GM12878 (cell line): ENCODE measurements around the gene HK2. TPM values are rescaled to one million over a fixed set of nuclear protein-coding genes. Genes with fewer than 3 reads are reported as not detected.

ENCODE experiments used
- ATAC-seq: fragments of 200-7000 bp; cut with Tn5 transposase; 3 replicates; pipeline ENCODE4 v1.9.1; 2020; ENCODE audit warnings: mild to moderate bottlenecking, moderate library complexity
- BruUV-seq: library from RNA; stranded (reverse); fragments of 400-500 nt; replicated peaks from 2 replicates; lab custom pipeline; 2021; lab: Mats Ljungman, UMichigan
- CTCF ChIA-PET: fragments of 300-600 bp; sonication (Branson Sonifier 250); formaldehyde crosslinking; extraction: SDS; loops from one replicate; lab custom pipeline; 2021; ENCODE audit warnings: inconsistent platforms; lab: Yijun Ruan, JAX
- POLR2A ChIA-PET: fragments of 350-600 bp; formaldehyde crosslinking; extraction: SDS; loops from one replicate; lab custom pipeline; 2021; ENCODE audit warnings: inconsistent platforms; lab: Charles Lee
- RAD21 ChIA-PET: fragments of 300-600 bp; sonication (Branson Sonifier 250); formaldehyde crosslinking; loops from one replicate; lab custom pipeline; 2023; ENCODE audit warnings: antibody characterized with exemption; ENCODE audit not compliant: unreplicated experiment; lab: Charles Lee
- SMC1A ChIA-PET: fragments of 300-600 bp; sonication (Branson Sonifier 250); formaldehyde crosslinking; loops from one replicate; lab custom pipeline; 2023; ENCODE audit not compliant: unreplicated experiment, uncharacterized antibody; lab: Charles Lee
- DNase-seq: peaks from one replicate; pipeline ENCODE4 v3.0.0-alpha.2; 2011; ENCODE audit warnings: low read depth, low spot score
- FAIRE-seq: peaks from 3 replicates; lab custom pipeline; 2011; peaks lifted over from hg19 to GRCh38; lab: Jason Lieb, UNC
- H2AFZ ChIP-seq: 2 replicates; pipeline ENCODE4 v1.6.0; 2011; ENCODE audit warnings: low read depth, low read length, control low read depth; ENCODE audit not compliant: control insufficient read depth
- H3K27ac ChIP-seq: 2 replicates; pipeline ENCODE4 v1.5.1; 2011; ENCODE audit warnings: control low read depth; ENCODE audit not compliant: control insufficient read depth, insufficient read depth
- H3K27me3 ChIP-seq, 2 experiments: replicated peaks in 1 of 2; 2 replicates each; pipeline versions ENCODE4 v1.6.0 to v1.6.1; 2011; ENCODE audit warnings: low read length in 1 of 2; ENCODE audit not compliant: control insufficient read depth in 2 of 2, insufficient read depth in 2 of 2
- H3K36me3 ChIP-seq, 2 experiments: 2 replicates each; pipeline ENCODE4 v1.5.1; 2011; ENCODE audit warnings: low read length in 1 of 2; ENCODE audit not compliant: control insufficient read depth in 2 of 2, insufficient read depth in 2 of 2
- H3K4me1 ChIP-seq: 2 replicates; pipeline ENCODE4 v1.6.1; 2011; ENCODE audit warnings: mild to moderate bottlenecking, low read length, moderate library complexity, mixed read lengths; ENCODE audit not compliant: control insufficient read depth, insufficient read depth
- H3K4me2 ChIP-seq: 2 replicates; pipeline ENCODE4 v1.6.0; 2011; ENCODE audit warnings: control low read depth; ENCODE audit not compliant: control insufficient read depth, insufficient read depth
- H3K4me3 ChIP-seq: fragments of 200-600 bp; sonication (generic); 2 replicates; pipeline ENCODE4 v1.5.1; 2016
- H3K79me2 ChIP-seq: 2 replicates; pipeline ENCODE4 v1.6.0; 2011; ENCODE audit warnings: low read length; ENCODE audit not compliant: control insufficient read depth, insufficient read depth
- H3K9ac ChIP-seq: 2 replicates; pipeline ENCODE4 v1.8.0; 2011; ENCODE audit warnings: low read length, control low read depth, mixed read lengths; ENCODE audit not compliant: control insufficient read depth, insufficient read depth
- H3K9me3 ChIP-seq: replicated peaks from 3 replicates; pipeline ENCODE4 v1.5.1; 2011; ENCODE audit warnings: mild to moderate bottlenecking, low read length; ENCODE audit not compliant: control insufficient read depth, insufficient read depth
- H4K20me1 ChIP-seq: 2 replicates; pipeline ENCODE4 v1.6.0; 2011; ENCODE audit not compliant: control insufficient read depth, insufficient read depth
- CHD4 ChIP-seq: fragments of 200-600 bp; sonication (generic); IDR thresholded peaks from 2 replicates; pipeline ENCODE4 v1.6.1; 2016; ENCODE audit warnings: mild to moderate bottlenecking
- CREM ChIP-seq: IDR thresholded peaks from 2 replicates; pipeline ENCODE4 v1.6.1; 2014; ENCODE audit warnings: antibody characterized with exemption, low read depth
- ESRRA ChIP-seq: IDR thresholded peaks from 2 replicates; pipeline ENCODE4 v1.6.1; 2012; ENCODE audit warnings: mild to moderate bottlenecking, low read length, improper control_type of control experiment
- ETV6 ChIP-seq, 2 experiments: fragments of 450-650 bp in 1 of 2; IDR thresholded peaks in 1 of 2; conservative IDR thresholded peaks in 1 of 2; 2 replicates each; pipeline ENCODE4 v1.6.1; 2014; ENCODE audit warnings: antibody characterized with exemption in 1 of 2, borderline replicate concordance in 1 of 2, low read depth in 1 of 2, mild to moderate bottlenecking in 1 of 2, moderate library complexity in 1 of 2
- FOXK2 ChIP-seq: fragments of 450-650 bp; IDR thresholded peaks from 2 replicates; pipeline ENCODE4 v1.6.1; 2017; ENCODE audit warnings: mild to moderate bottlenecking, moderate library complexity
- FOXM1 ChIP-seq: IDR thresholded peaks from 2 replicates; pipeline ENCODE4 v1.6.1; 2012; ENCODE audit warnings: low read depth, mild to moderate bottlenecking, inconsistent platforms, low read length, moderate library complexity
- HDAC6 ChIP-seq: fragments of 200-600 bp; sonication (generic); IDR thresholded peaks from one replicate; pipeline ENCODE4 v1.8.0; 2017; ENCODE audit warnings: antibody characterized with exemption; ENCODE audit not compliant: unreplicated experiment
- IKZF2 ChIP-seq, 2 experiments: fragments of 450-650 bp; IDR thresholded peaks; 2 replicates each; pipeline ENCODE4 v1.6.1; 2017; ENCODE audit warnings: mild to moderate bottlenecking in 2 of 2, moderate library complexity in 2 of 2
- KAT2A ChIP-seq: conservative IDR thresholded peaks from 2 replicates; pipeline ENCODE4 v1.6.1; 2011; ENCODE audit warnings: low read depth, low read length; ENCODE audit not compliant: control insufficient read depth
- NR2C1 ChIP-seq: fragments of 450-650 bp; IDR thresholded peaks from 2 replicates; pipeline ENCODE4 v1.6.1; 2017; ENCODE audit warnings: antibody characterized with exemption, mild to moderate bottlenecking, moderate library complexity
- SIX5 ChIP-seq: IDR thresholded peaks from 2 replicates; pipeline ENCODE4 v1.6.1; 2011; ENCODE audit warnings: mild to moderate bottlenecking, low read depth, low read length, moderate library complexity; ENCODE audit not compliant: severe bottlenecking
- SMAD1 ChIP-seq: fragments of 450-650 bp; IDR thresholded peaks from 2 replicates; pipeline ENCODE4 v1.6.1; 2018; ENCODE audit warnings: mild to moderate bottlenecking, low read depth; ENCODE audit not compliant: partially characterized antibody
- SREBF1 ChIP-seq: IDR thresholded peaks from 2 replicates; pipeline ENCODE4 v1.6.1; 2012; ENCODE audit warnings: mild to moderate bottlenecking, low read length
- STAT3 ChIP-seq: IDR thresholded peaks from 2 replicates; pipeline ENCODE4 v1.6.1; 2011; ENCODE audit warnings: low read depth, low read length, improper control_type of control experiment
- SUZ12 ChIP-seq: fragments of 200-600 bp; sonication (generic); IDR thresholded peaks from one replicate; pipeline ENCODE4 v1.6.1; 2018; ENCODE audit warnings: antibody characterized with exemption, mild to moderate bottlenecking; ENCODE audit not compliant: unreplicated experiment
- ZNF384 ChIP-seq: IDR thresholded peaks from 2 replicates; pipeline ENCODE4 v1.6.1; 2012; ENCODE audit warnings: low read depth, mild to moderate bottlenecking, low read length, improper control_type of control experiment, borderline replicate concordance
- WGBS: methylation state at CpG from one replicate; pipeline ENCODE4 v1.1.6; 2016; ENCODE audit warnings: low lambda C conversion rate; ENCODE audit not compliant: insufficient replicate concordance, insufficient coverage; ENCODE audit errors: missing lambda C conversion rate; 5-methylcytosine and 5-hydroxymethylcytosine counted together
- in situ Hi-C: fragments of 300-500 bp; cut with MboI; formaldehyde crosslinking; loops from 9 replicates; pipeline ENCODE4 v1.14.3; 2018; ENCODE audit warnings: mixed read lengths
- intact Hi-C: fragments of 100-400 bp; cut with micrococcal nuclease; formaldehyde crosslinking; loops from one replicate; pipeline ENCODE4 v1.14.2; 2022; ENCODE audit not compliant: unreplicated experiment
- polyA plus RNA-seq, 11 experiments: library from polyadenylated mRNA; depleted of rRNA in 4 of 11; unstranded in 6 of 11; stranded (reverse) in 5 of 11; fragments of >200 nt; fragmentation: Nextera tagmentation in 4 of 11; fragmentation: Illumina TruSeq in 1 of 11; extraction: Ambion mirVana in 4 of 11; extraction: Trizol in 1 of 11; gene quantifications; 1 replicate in 1 of 11; 2 replicates in 10 of 11; pipeline versions ENCODE4 v1.2.1 to v1.2.3, GENCODE V29; 2011 to 2016; ENCODE audit warnings: inconsistent platforms in 2 of 11, missing spikeins in 2 of 11, low read depth in 1 of 11
- total RNA-seq, 4 experiments: library from RNA; depleted of rRNA in 3 of 4; stranded (reverse); fragments of >200 nt in 3 of 4; fragmentation: Illumina TruSeq in 1 of 4; extraction: Trizol in 1 of 4; gene quantifications; 2 replicates each; pipeline versions ENCODE4 v1.2.1 to v1.2.3, GENCODE V29; 2013 to 2021
- TF ChIP-seq, protein P1 (sequence below): IDR thresholded peaks from 2 replicates; pipeline ENCODE4 v1.6.1; 2012; ENCODE audit warnings: low read depth, low read length, improper control_type of control experiment
- TF ChIP-seq, protein P2 (sequence below): IDR thresholded peaks from 2 replicates; pipeline ENCODE4 v1.6.1; 2011; ENCODE audit warnings: low read depth, low read length, improper control_type of control experiment, borderline replicate concordance

HK2 gene
- total and polyA plus RNA-seq, 10 of the 15 experiments (the other 5 are each of a cell fraction or from before 2014, with no cell fraction given): 5.0 to 73.1 (median 20.2) TPM

DNA sequence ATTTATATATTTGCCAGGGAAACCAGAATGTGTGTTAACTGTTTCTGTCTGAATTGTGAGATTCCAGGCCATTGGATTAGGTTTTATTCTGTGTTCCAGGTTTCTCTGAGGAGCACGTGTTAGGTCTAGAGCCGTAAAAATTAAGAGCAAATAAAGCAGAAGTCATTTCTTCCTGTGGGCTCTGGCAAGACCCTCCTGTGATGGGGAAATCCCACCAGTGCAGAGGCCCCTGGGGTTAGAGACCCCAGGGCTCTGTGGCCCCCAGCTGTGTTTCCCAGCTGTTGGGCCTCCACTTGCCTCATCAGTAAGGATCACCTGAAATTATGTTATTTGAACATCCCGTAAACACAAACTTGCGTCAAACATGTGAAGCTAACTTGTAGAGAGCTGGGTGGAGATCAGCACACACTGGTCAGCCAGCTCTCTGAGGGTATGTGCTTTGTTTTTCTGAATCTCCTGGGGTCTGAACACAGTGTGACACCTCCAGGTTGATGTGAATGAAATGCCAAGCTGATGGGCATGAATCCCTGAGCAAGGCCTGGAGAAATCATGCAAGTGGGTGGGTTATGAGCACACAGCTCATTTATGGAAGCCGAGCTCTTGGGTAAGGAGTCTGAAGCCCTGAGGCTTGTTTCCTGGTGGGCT lies 50.3 kb downstream of the HK2 start:
- Histone ChIP-seq H3K4me1 (no peaks in the 10 kb centered on the region), H3K9ac (no peak overlapping the region), H3K36me3 (peaks cover 46 to 63% of the 10 kb centered on the region in 2 experiments), H4K20me1 (no peaks in the 10 kb centered on the region; the same call in 1 of the 2 replicates), H3K27ac (no peak overlapping the region), H2AFZ (no peak overlapping the region), H3K27me3 (no peaks in the 10 kb centered on the region), H3K79me2 (no peaks in the 10 kb centered on the region), H3K4me2 (no peak overlapping the region), H3K9me3 (no peaks in the 10 kb centered on the region), H3K4me3 (no peak overlapping the region)
- DNase-seq (no peak), FAIRE-seq (no peak), ATAC-seq (no peak)
- no TSS peak for BruUV-seq
- ChIA-PET SMC1A (interaction anchor here (1.1 to 2.9 kb wide), 6 partner anchors 9 to 193 kb away, joined by 3 to 8 read pairs (median 3); no protein-coding TSS in a partner anchor), RAD21 (no interaction called here), CTCF (interaction anchor here (1.1 to 2.2 kb wide), 7 partner anchors 9 to 193 kb away, joined by 3 to 7 read pairs (median 5); no protein-coding TSS in a partner anchor), POLR2A (no interaction called here)
- TF ChIP-seq CREM (no peak), SMAD1 (no peak), NR2C1 (no peak), SUZ12 (no peak), SIX5 (no peak)
- TF ChIP-seq, protein P1, sequence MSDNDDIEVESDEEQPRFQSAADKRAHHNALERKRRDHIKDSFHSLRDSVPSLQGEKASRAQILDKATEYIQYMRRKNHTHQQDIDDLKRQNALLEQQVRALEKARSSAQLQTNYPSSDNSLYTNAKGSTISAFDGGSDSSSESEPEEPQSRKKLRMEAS: no peak
- intact Hi-C loops: no loop called here
- WGBS: 93% methylated on average over 5 of the region's 5 CpGs
- in situ Hi-C loops: no loop called here

DNA sequence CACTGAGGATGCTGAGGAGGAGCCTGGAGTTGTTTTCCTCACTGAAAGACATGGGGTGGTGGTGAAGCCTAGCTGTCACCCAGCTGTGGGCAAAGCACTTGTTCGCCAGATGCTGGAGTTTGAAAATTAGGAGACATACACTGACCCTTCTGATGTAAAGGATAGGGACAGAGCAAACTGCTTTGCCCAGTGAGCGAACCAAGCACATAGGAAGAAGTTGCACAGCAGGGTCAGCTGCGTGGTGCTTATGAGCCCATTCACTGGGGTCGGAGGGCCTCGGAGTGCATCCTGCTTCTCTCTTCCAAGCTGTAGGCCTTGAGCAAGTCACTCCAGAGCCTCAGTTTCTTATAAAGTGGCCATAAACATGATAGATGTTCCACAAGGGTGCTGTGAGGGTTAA lies 50.9 kb downstream of the HK2 start:
- H3K36me3 ChIP-seq: peaks cover 44 to 58% of the 10 kb centered on the region in 2 experiments
- TF ChIP-seq, protein P2, sequence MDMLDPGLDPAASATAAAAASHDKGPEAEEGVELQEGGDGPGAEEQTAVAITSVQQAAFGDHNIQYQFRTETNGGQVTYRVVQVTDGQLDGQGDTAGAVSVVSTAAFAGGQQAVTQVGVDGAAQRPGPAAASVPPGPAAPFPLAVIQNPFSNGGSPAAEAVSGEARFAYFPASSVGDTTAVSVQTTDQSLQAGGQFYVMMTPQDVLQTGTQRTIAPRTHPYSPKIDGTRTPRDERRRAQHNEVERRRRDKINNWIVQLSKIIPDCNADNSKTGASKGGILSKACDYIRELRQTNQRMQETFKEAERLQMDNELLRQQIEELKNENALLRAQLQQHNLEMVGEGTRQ: no peak
- TF ChIP-seq HDAC6: no peak
- no peak for TF ChIP-seq SREBF1
- TF ChIP-seq STAT3: no peak
- TF ChIP-seq FOXM1: no peak
- no peak for TF ChIP-seq FOXK2
- TF ChIP-seq ZNF384: no peak
- TF ChIP-seq CHD4: no peak
- TF ChIP-seq KAT2A: no peak
- TF ChIP-seq ETV6 (conservative IDR thresholded peaks at IDR 0.05 in 1 of 2, IDR thresholded peaks at IDR 0.05 in 1 of 2; ENCODE audit: borderline replicate concordance in 1 of 2, low read depth in 1 of 2): no peak
- TF ChIP-seq ESRRA: no peak
- TF ChIP-seq IKZF2 (IDR thresholded peaks at IDR 0.05): no peak
- TF ChIP-seq, all 136 proteins: peak for 0
- Histone ChIP-seq H3K4me1 (no peaks in the 10 kb centered on the region), H3K9me3 (no peaks in the 10 kb centered on the region), H3K27ac (no peak overlapping the region), H3K9ac (no peak overlapping the region), H3K4me3 (no peak overlapping the region), H4K20me1 (no peaks in the 10 kb centered on the region; the same call in 1 of the 2 replicates), H3K79me2 (no peaks in the 10 kb centered on the region), H3K4me2 (no peak overlapping the region), H3K27me3 (no peaks in the 10 kb centered on the region), H2AFZ (no peak overlapping the region)
- RAD21 ChIA-PET: no interaction called here
- POLR2A ChIA-PET: no interaction called here
- WGBS: 100% methylated on average over 5 of the region's 5 CpGs
- DNase-seq: no peak
- BruUV-seq: TSS peak; percentile 13
- intact Hi-C loops: no loop called here
- in situ Hi-C loops: no loop called here
- FAIRE-seq: no peak
- CTCF ChIA-PET: interaction anchor here (1.1 to 2.2 kb wide), 6 partner anchors 10 to 194 kb away, joined by 3 to 7 read pairs (median 5); no protein-coding TSS in a partner anchor
- ATAC-seq: no peak
- SMC1A ChIA-PET: interaction anchor here (1.1 to 2.9 kb wide), 4 partner anchors 11 to 171 kb away, joined by 3 to 8 read pairs (median 3); no protein-coding TSS in a partner anchor
